HL-60 (cell line): ENCODE measurements around the gene KIF2A.

Experiments
- DNase-seq, 2 experiments: peaks; one replicate each; pipeline ENCODE4 v3.0.0-alpha.2; 2010 to 2020; ENCODE audit warnings: low read depth in 1 of 2, low spot score in 1 of 2
- H3K27ac ChIP-seq: fragments of 250-450 bp; sonication (Bioruptor Pico); replicated peaks from 2 replicates; pipeline ENCODE4 v1.5.1; 2020; ENCODE audit warnings: mild to moderate bottlenecking, moderate library complexity
- H3K27me3 ChIP-seq: fragments of 250-450 bp; sonication (Bioruptor Pico); 2 replicates; pipeline ENCODE4 v1.5.1; 2021; ENCODE audit warnings: mild to moderate bottlenecking, moderate library complexity; ENCODE audit not compliant: insufficient read depth, poor library complexity, severe bottlenecking
- H3K4me3 ChIP-seq: replicated peaks from 2 replicates; pipeline ENCODE4 v1.5.1; 2011; ENCODE audit warnings: mild to moderate bottlenecking, control low read depth, low read length; ENCODE audit not compliant: insufficient read depth
- CTCF ChIP-seq: IDR thresholded peaks from one replicate; pipeline ENCODE4 v1.5.1; 2011; ENCODE audit warnings: low read length, control low read depth, inconsistent platforms; ENCODE audit not compliant: insufficient read depth
- GABPA ChIP-seq: IDR thresholded peaks from 2 replicates; pipeline ENCODE4 v1.6.1; 2012; ENCODE audit warnings: low read depth
- POLR2AphosphoS5 ChIP-seq: IDR thresholded peaks from 2 replicates; pipeline ENCODE4 v1.6.1; 2012; ENCODE audit warnings: low read depth
- REST ChIP-seq: IDR thresholded peaks from 2 replicates; pipeline ENCODE4 v1.6.1; 2012; ENCODE audit warnings: low read depth; ENCODE audit not compliant: insufficient replicate concordance
- SPI1 ChIP-seq: IDR thresholded peaks from 2 replicates; pipeline ENCODE4 v1.6.1; 2012; ENCODE audit warnings: low read depth, mild to moderate bottlenecking, borderline replicate concordance

KIF2A gene

GRCh38 chr5:62385131-62385530 is 79.1 kb downstream of the KIF2A start:
- TF ChIP-seq POLR2AphosphoS5 (no peak), GABPA (no peak), SPI1 (no peak), REST (no peak), CTCF (no peak)
- H3K27me3 ChIP-seq = no peaks in the 10 kb centered on the region
- DNase-seq = no peak
- no peak overlapping the region for H3K27ac ChIP-seq
- H3K4me3 ChIP-seq = no peak overlapping the region

GRCh38 chr5:62385816-62386400 is 79.9 kb downstream of the KIF2A start:
- H3K27me3 ChIP-seq = no peaks in the 10 kb centered on the region
- H3K27ac ChIP-seq = no peak overlapping the region
- DNase-seq = no peak
- no peak for TF ChIP-seq POLR2AphosphoS5
- TF ChIP-seq CTCF = no peak
- TF ChIP-seq GABPA = no peak
- no peak for TF ChIP-seq SPI1
- TF ChIP-seq REST = no peak
- no peak overlapping the region for H3K4me3 ChIP-seq

GRCh38 chr5:62386824-62387223 is 80.8 kb downstream of the KIF2A start:
- no peak for DNase-seq
- Histone ChIP-seq H3K27ac (no peak overlapping the region), H3K27me3 (no peaks in the 10 kb centered on the region), H3K4me3 (no peak overlapping the region)
- no peak for TF ChIP-seq SPI1
- no peak for TF ChIP-seq GABPA
- no peak for TF ChIP-seq CTCF
- TF ChIP-seq POLR2AphosphoS5 = no peak
- no peak for TF ChIP-seq REST
